ENCODE measurements around the gene METTL3. TPM values are rescaled to one million over a fixed set of nuclear protein-coding genes. Genes with fewer than 3 reads are reported as not detected.
A peak's percentile ranks its signal among the peaks of the same experiment; 100 is the strongest.

Gene METTL3
- total RNA-seq, 4 donors from 2014 or later: 16.5 to 52.4 (median 34.6) TPM

DNA sequence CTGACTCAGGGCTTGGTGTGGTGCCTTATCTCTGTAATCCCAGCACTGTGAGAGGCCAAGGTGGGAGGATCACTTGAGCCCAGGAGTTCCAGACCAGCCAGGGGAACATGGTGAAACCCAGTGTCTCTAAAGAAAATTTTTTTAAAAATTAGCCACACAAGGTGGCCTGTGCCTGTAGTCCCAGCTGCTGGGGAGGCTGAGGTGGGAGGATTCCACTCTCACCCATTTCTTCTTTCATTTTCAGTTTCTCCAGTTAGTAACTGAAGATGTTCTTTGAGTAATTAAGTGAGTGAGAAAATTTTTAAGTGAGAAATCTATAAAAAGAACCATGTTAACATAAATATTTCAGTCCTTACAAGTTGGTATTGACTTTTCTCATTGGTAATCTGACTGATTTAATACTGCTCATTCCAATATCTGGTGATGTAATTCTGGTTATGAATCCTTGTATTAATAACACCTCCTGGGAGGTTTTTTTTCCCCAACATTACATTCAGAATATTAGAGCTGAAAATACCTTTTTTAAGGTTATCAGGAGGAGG, 6.1 kb downstream of the METTL3 start:
- ATAC-seq (no peak), DNase-seq (no peak)
- Histone ChIP-seq H3K27ac (no peak overlapping the region), H3K4me1 (peaks cover 11 to 12% of the 10 kb centered on the region in 2 donors), H3K9me3 (no peaks in the 10 kb centered on the region), H3K27me3 (no peaks in the 10 kb centered on the region), H3K36me3 (peaks cover 0 to 50% of the 10 kb centered on the region in 2 donors), H3K4me3 (no peak overlapping the region)
- TF ChIP-seq, protein P1, sequence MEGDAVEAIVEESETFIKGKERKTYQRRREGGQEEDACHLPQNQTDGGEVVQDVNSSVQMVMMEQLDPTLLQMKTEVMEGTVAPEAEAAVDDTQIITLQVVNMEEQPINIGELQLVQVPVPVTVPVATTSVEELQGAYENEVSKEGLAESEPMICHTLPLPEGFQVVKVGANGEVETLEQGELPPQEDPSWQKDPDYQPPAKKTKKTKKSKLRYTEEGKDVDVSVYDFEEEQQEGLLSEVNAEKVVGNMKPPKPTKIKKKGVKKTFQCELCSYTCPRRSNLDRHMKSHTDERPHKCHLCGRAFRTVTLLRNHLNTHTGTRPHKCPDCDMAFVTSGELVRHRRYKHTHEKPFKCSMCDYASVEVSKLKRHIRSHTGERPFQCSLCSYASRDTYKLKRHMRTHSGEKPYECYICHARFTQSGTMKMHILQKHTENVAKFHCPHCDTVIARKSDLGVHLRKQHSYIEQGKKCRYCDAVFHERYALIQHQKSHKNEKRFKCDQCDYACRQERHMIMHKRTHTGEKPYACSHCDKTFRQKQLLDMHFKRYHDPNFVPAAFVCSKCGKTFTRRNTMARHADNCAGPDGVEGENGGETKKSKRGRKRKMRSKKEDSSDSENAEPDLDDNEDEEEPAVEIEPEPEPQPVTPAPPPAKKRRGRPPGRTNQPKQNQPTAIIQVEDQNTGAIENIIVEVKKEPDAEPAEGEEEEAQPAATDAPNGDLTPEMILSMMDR (IDR thresholded peaks at IDR 0.05 in 4 of 5, conservative IDR thresholded peaks at IDR 0.05 in 1 of 5): no peak
- no peak for TF ChIP-seq POLR2A (IDR thresholded peaks at IDR 0.05)
- in situ Hi-C loops (cut with MboI; ENCODE audit: low sequenced_read_pairs in 4 of 4) (no loop called here), intact Hi-C loops (cut with DNase I; ENCODE audit: low total_unique reads) (no loop called here)

DNA sequence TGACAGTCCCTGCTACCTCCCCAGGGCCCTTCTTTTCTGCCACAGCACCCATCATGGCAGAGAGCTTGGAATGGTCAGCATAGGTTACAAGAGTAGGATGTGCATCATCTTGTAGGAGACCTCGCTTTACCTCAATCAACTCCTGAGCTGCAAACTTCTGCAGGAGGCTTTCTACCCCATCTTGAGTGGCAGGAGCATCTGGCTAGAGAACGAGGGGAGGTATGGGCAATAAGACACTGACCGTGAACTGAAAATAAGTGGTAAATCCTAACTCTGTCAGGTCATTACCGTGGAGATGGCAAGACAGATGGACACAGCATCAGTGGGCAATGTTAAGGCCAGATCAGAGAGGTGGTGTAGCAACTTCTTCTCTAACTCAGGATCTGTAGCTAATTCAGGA, 7.8 kb downstream of the METTL3 start:
- Histone ChIP-seq H3K9me3 (no peaks in the 10 kb centered on the region), H3K27me3 (no peaks in the 10 kb centered on the region), H3K36me3 (peaks cover 0 to 65% of the 10 kb centered on the region in 2 donors), H3K4me3 (no peak overlapping the region), H3K27ac (no peak overlapping the region), H3K4me1 (no peaks in the 10 kb centered on the region)
- in situ Hi-C loops (cut with MboI; ENCODE audit: low sequenced_read_pairs in 4 of 4) (loop anchor here in 1 of 4 donors (5.0 kb wide), 1 partner anchor 54 kb away; no protein-coding TSS in a partner anchor), intact Hi-C loops (cut with DNase I; ENCODE audit: low total_unique reads) (no loop called here)
- ATAC-seq (no peak), DNase-seq (no peak)
- no peak for TF ChIP-seq POLR2A (IDR thresholded peaks at IDR 0.05)
- TF ChIP-seq, protein P1 (IDR thresholded peaks at IDR 0.05 in 4 of 5, conservative IDR thresholded peaks at IDR 0.05 in 1 of 5): no peak

DNA sequence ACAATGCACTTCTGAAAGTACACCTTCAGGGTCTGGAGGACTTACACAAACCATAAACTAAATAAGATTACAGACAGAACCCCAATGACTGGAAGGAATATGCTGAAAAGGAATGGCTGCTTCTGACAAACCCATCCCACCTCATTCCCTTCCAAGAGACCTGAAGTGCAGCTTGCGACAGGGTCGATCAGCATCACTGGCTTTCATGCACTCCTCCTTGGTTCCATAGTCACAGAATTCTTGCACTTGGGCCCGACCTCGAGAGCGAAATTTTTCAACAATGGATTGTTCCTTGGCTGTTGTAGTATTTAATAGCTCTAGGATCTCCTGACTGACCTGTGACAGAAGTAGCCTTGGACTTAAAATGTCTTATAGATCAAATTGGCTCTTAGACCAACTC, 9.6 kb downstream of the METTL3 start:
- TF ChIP-seq POLR2A (IDR thresholded peaks at IDR 0.05): no peak
- TF ChIP-seq, protein P1 (IDR thresholded peaks at IDR 0.05 in 4 of 5, conservative IDR thresholded peaks at IDR 0.05 in 1 of 5): no peak
- DNase-seq (no peak), ATAC-seq (no peak)
- in situ Hi-C loops (cut with MboI; ENCODE audit: low sequenced_read_pairs in 4 of 4): loop anchor here in 1 of 4 donors (5.0 kb wide), 1 partner anchor 56 kb away; no protein-coding TSS in a partner anchor
- Histone ChIP-seq H3K9me3 (no peaks in the 10 kb centered on the region), H3K27ac (no peak overlapping the region), H3K27me3 (no peaks in the 10 kb centered on the region), H3K4me1 (no peaks in the 10 kb centered on the region), H3K36me3 (peaks cover 0 to 71% of the 10 kb centered on the region in 2 donors), H3K4me3 (no peak overlapping the region)
- intact Hi-C loops (cut with DNase I; ENCODE audit: low total_unique reads): no loop called here

DNA sequence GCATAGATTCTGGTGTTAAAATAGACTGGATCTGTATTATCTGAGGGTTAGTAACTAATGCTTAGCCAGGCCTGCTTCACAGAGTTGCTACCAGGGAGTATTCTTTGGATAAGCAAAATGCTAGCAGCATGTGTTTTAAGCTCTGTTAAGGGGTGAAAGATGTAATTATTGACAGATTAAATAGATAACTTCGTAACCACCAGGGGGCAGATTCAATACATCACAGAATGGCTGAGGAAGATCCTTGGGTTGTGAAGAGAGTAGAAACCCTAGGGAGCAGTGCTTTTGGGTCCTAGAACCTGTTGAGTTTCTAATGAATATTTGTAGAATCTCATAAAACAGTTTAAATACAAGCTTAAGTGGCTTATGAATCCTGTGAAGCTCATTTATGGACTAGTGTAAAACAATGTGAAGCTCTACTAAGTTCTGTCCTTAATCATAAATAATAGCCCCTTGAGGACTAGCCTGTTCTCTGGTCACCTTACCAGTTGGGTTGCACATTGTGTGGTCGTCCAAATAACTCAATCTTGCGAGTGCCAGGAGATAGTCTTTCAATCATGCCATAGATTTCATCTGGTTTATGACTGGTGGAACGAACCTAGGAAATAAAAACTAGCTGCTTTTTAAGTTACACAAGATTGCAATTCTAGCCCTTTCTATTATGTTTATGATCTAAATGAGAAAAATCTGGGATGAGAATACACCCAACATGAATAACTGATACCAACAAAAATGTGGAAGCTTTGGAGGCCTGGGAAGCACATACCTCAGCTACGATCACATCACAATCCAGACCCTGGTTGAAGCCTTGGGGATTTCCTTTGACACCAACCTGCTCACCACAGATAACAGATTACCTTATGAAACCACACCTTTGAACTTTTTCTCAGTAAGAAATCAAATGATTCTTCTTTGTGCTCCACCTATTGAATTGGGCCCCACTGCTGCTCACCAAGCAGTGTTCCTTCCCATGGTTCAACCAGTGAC, 12.3 kb downstream of the METTL3 start:
- ATAC-seq (no peak), DNase-seq (no peak)
- Histone ChIP-seq H3K9me3 (no peaks in the 10 kb centered on the region), H3K4me3 (no peak overlapping the region), H3K27ac (peak overlapping the region in 1 of 4 donors; percentile 21), H3K27me3 (no peaks in the 10 kb centered on the region), H3K4me1 (no peaks in the 10 kb centered on the region), H3K36me3 (peaks cover 0 to 95% of the 10 kb centered on the region in 2 donors)
- intact Hi-C loops (cut with DNase I; ENCODE audit: low total_unique reads) (loop anchor here (2.0 kb wide), 1 partner anchor 58 kb away; no protein-coding TSS in a partner anchor), in situ Hi-C loops (cut with MboI; ENCODE audit: low sequenced_read_pairs in 4 of 4) (no loop called here)
- no peak for TF ChIP-seq POLR2A (IDR thresholded peaks at IDR 0.05)
- TF ChIP-seq, protein P1 (IDR thresholded peaks at IDR 0.05 in 4 of 5, conservative IDR thresholded peaks at IDR 0.05 in 1 of 5): peak; percentile 12 to 41 (median 27)

All from gastrocnemius medialis (tissue), 4 donors.